ENCODE results near the gene ZNF324B. TPM values are rescaled to one million over a fixed set of nuclear protein-coding genes. Genes with fewer than 3 reads are reported as not detected.
A peak's percentile ranks its signal among the peaks of the same experiment; 100 is the strongest.

ZNF324B gene
- total RNA-seq, 4 donors from 2014 or later: 4.3 to 12.8 (median 8.6) TPM

- Histone ChIP-seq H3K9me3 (no peaks in the 10 kb centered on the region), H3K4me3 (peak overlapping the region in 1 of 2 donors; percentile 59), H3K27me3 (no peaks in the 10 kb centered on the region), H3K27ac (peak overlapping the region in 1 of 4 donors; percentile 87), H3K4me1 (peaks cover 0 to 26% (median 18%) of the 10 kb centered on the region in 3 donors), H3K36me3 (no peaks in the 10 kb centered on the region)
- no peak for TF ChIP-seq POLR2AphosphoS5 (IDR thresholded peaks at IDR 0.05)
- TF ChIP-seq CTCF (IDR thresholded peaks at IDR 0.05): no peak
- no peak for TF ChIP-seq POLR2A (IDR thresholded peaks at IDR 0.05)
- 60 to 100% methylated on average over 1 of the region's 14 CpGs for WGBS, 2 donors (ENCODE audit: low coverage in 1 of 2)
- ATAC-seq: no peak
Measured at GRCh38 chr19:58500242-58500641, 48.8 kb downstream of the ZNF324B start.

Small RNA genes within 50 kb of the gene (small RNA-seq; reads per million reads assigned to genes)
- gene RN7SL693P: 0 reads per million in 4 donors
- 0 reads per million in 4 donors for gene RNU6-1337P

Other genes starting within 250 kb of the ZNF324B start
- 10 to 100 TPM; 25.4 to 54.6 (median 34.6) TPM for gene ZNF544, start 222.7 kb upstream of the ZNF324B start, total RNA-seq
- gene ZNF8, start 172.7 kb upstream of the ZNF324B start, total RNA-seq: 10 to 100 TPM in 2 of 4 donors, 1 to 10 TPM in 2; 5.6 to 11.6 (median 9.5) TPM
- gene ERVK3-1, start 146.2 kb upstream of the ZNF324B start, total RNA-seq: 10 to 100 TPM; 31.7 to 67.2 (median 41.5) TPM
- 1 to 10 TPM; 2.4 to 4.8 (median 2.9) TPM for gene ZSCAN22, start 124.6 kb upstream of the ZNF324B start, total RNA-seq
- 10 to 100 TPM in 1 of 4 donors, 1 to 10 TPM in 3; 2.3 to 20.7 (median 7.5) TPM for gene A1BG, start 98.1 kb upstream of the ZNF324B start, total RNA-seq
- 1 to 10 TPM in 3 of 4 donors, under 1 TPM in 1; 0.77 to 2.2 (median 1.6) TPM for gene ZNF497, start 88.9 kb upstream of the ZNF324B start, total RNA-seq
- gene ZNF837, start 70.6 kb upstream of the ZNF324B start, total RNA-seq: 1 to 10 TPM in 3 of 4 donors, under 1 TPM in 1; 0.99 to 3.7 (median 2.4) TPM
- 1,000 to 10,000 TPM in 3 of 4 donors, 100 to 1,000 TPM in 1; 841 to 2,040 (median 1,635) TPM for gene RPS5, start 64.4 kb upstream of the ZNF324B start, total RNA-seq
- gene RNF225, start 56.0 kb upstream of the ZNF324B start, total RNA-seq: 1 to 10 TPM in 1 of 4 donors, not detected in 3; 1.5 TPM
- gene ZNF584, start 43.0 kb upstream of the ZNF324B start, total RNA-seq: 10 to 100 TPM; 10.9 to 17.6 (median 12.6) TPM
- gene ZNF132, start 11.5 kb upstream of the ZNF324B start, total RNA-seq: 1 to 10 TPM; 4.1 to 8.6 (median 6.2) TPM
- gene ZNF324, start 15.5 kb downstream of the ZNF324B start, total RNA-seq: 10 to 100 TPM; 10.3 to 20.7 (median 18.1) TPM
- 10 to 100 TPM; 11.2 to 25.4 (median 17.5) TPM for gene ZNF446, start 24.7 kb downstream of the ZNF324B start, total RNA-seq
- 1 to 10 TPM; 2.6 to 7.4 (median 5.5) TPM for gene SLC27A5, start 60.4 kb downstream of the ZNF324B start, total RNA-seq
- gene ZBTB45, start 68.2 kb downstream of the ZNF324B start, total RNA-seq: 10 to 100 TPM in 3 of 4 donors, 1 to 10 TPM in 1; 9.8 to 14.0 (median 13.4) TPM
- gene TRIM28, start 92.4 kb downstream of the ZNF324B start, total RNA-seq: 100 to 1,000 TPM; 171 to 274 (median 196) TPM
- 100 to 1,000 TPM in 3 of 4 donors, 10 to 100 TPM in 1; 100.0 to 155 (median 126) TPM for gene CHMP2A, start 103.5 kb downstream of the ZNF324B start, total RNA-seq
- gene UBE2M, start 107.0 kb downstream of the ZNF324B start, total RNA-seq: 10 to 100 TPM; 28.1 to 43.6 (median 37.8) TPM
- 10 to 100 TPM; 13.4 to 43.7 (median 22.4) TPM for gene MZF1, start 121.7 kb downstream of the ZNF324B start, total RNA-seq